Muscle of leg (tissue), 11 donors: ENCODE results near the gene SBF2. TPM values are rescaled to one million over a fixed set of nuclear protein-coding genes. Genes with fewer than 3 reads are reported as not detected.

ENCODE experiments used
- DNase-seq: peaks from one replicate; pipeline ENCODE4 v3.0.0; 2013
- H3K27ac ChIP-seq: one replicate; pipeline ENCODE4 v1.5.1; 2013; ENCODE audit warnings: mild to moderate bottlenecking, low read length, control low read depth
- H3K27me3 ChIP-seq: one replicate; pipeline ENCODE4 v1.6.1; 2013; ENCODE audit warnings: low read length; ENCODE audit not compliant: control insufficient read depth, insufficient read depth
- H3K36me3 ChIP-seq: one replicate; pipeline ENCODE4 v1.6.1; 2013; ENCODE audit warnings: low read length; ENCODE audit not compliant: control insufficient read depth, insufficient read depth
- H3K4me1 ChIP-seq: one replicate; pipeline ENCODE4 v1.6.1; 2013; ENCODE audit warnings: low read length; ENCODE audit not compliant: control insufficient read depth, insufficient read depth
- H3K4me3 ChIP-seq: one replicate; pipeline ENCODE4 v1.5.1; 2013; ENCODE audit warnings: low read length, control low read depth
- H3K9me3 ChIP-seq: replicated peaks from 2 replicates; pipeline ENCODE4 v1.6.1; 2013; ENCODE audit warnings: low read depth, low read length; ENCODE audit not compliant: control insufficient read depth
- whole genome bisulfite sequencing: methylation state at CpG from one replicate; pipeline ENCODE4 v1.1.5; 2013; ENCODE audit warnings: missing lambda C conversion rate; ENCODE audit not compliant: insufficient coverage; 5-methylcytosine and 5-hydroxymethylcytosine counted together
- polyA plus RNA-seq, 8 donors: library from polyadenylated mRNA; unstranded; fragments of 120-200 nt; gene quantifications; one replicate each; pipeline versions ENCODE4 v1.2.1 to v1.2.3, GENCODE V29; 2013; ENCODE audit warnings: inconsistent platforms in 1 of 8, low replicate concordance in 1 of 8; ENCODE audit not compliant: insufficient read length in 8 of 8, insufficient read depth in 1 of 8
- total RNA-seq: library from RNA; stranded (reverse); fragments of 120-200 nt; gene quantifications from one replicate; pipeline ENCODE4 v1.2.4, GENCODE V29; 2013

Gene SBF2
- total and polyA plus RNA-seq, 9 donors, result 18.3 to 29.5 (median 21.5) TPM

- no peaks in the 10 kb centered on the region for H3K27me3 ChIP-seq
- no peak for DNase-seq
- no peaks in the 10 kb centered on the region for H3K9me3 ChIP-seq
- WGBS, result no CpG with 5 or more reads among the region's 1 CpG
- H3K4me1 ChIP-seq, result no peaks in the 10 kb centered on the region
- no peak overlapping the region for H3K27ac ChIP-seq
- no peak overlapping the region for H3K4me3 ChIP-seq
- H3K36me3 ChIP-seq, result peaks cover 9% of the 10 kb centered on the region
These were observed 444.6 kb downstream of the SBF2 start for GRCh38 chr11:9849389-9849788.

- H3K27ac ChIP-seq, result no peak overlapping the region
- H3K4me3 ChIP-seq, result no peak overlapping the region
- 50% methylated on average over 1 of the region's 3 CpGs for WGBS
- H3K4me1 ChIP-seq, result no peaks in the 10 kb centered on the region
- no peaks in the 10 kb centered on the region for H3K9me3 ChIP-seq
- no peaks in the 10 kb centered on the region for H3K27me3 ChIP-seq
- H3K36me3 ChIP-seq, result peaks cover 9% of the 10 kb centered on the region
- no peak for DNase-seq
These were observed 446.4 kb downstream of the SBF2 start for GRCh38 chr11:9847636-9848035.

GRCh38 chr11:9842923-9843322, 451.1 kb downstream of the SBF2 start:
- Histone ChIP-seq H3K36me3 (peaks cover 16% of the 10 kb centered on the region), H3K4me1 (no peaks in the 10 kb centered on the region), H3K4me3 (no peak overlapping the region), H3K27me3 (no peaks in the 10 kb centered on the region), H3K9me3 (no peaks in the 10 kb centered on the region), H3K27ac (no peak overlapping the region)
- no peak for DNase-seq
- 100% methylated on average over 1 of the region's 2 CpGs for WGBS

- DNase-seq, result no peak
- Histone ChIP-seq H3K4me1 (no peaks in the 10 kb centered on the region), H3K27ac (no peak overlapping the region), H3K9me3 (no peaks in the 10 kb centered on the region), H3K4me3 (no peak overlapping the region), H3K36me3 (peaks cover 12% of the 10 kb centered on the region), H3K27me3 (no peaks in the 10 kb centered on the region)
- no CpG with 5 or more reads among the region's 1 CpG for WGBS
These were observed 453.5 kb downstream of the SBF2 start for GRCh38 chr11:9840460-9841004.

- no peak for DNase-seq
- no peaks in the 10 kb centered on the region for H3K4me1 ChIP-seq
- WGBS, result 100% methylated on average over 1 of the region's 4 CpGs
- H3K4me3 ChIP-seq, result no peak overlapping the region
- H3K27ac ChIP-seq, result no peak overlapping the region
- H3K9me3 ChIP-seq, result no peaks in the 10 kb centered on the region
- H3K27me3 ChIP-seq, result no peaks in the 10 kb centered on the region
- peaks cover 10% of the 10 kb centered on the region for H3K36me3 ChIP-seq
These were observed 454.5 kb downstream of the SBF2 start for GRCh38 chr11:9839550-9839949.

- no CpG with 5 or more reads among the region's 2 CpGs for WGBS
- DNase-seq, result no peak
- Histone ChIP-seq H3K27ac (no peak overlapping the region), H3K27me3 (no peaks in the 10 kb centered on the region), H3K9me3 (no peaks in the 10 kb centered on the region), H3K4me3 (no peak overlapping the region), H3K4me1 (no peaks in the 10 kb centered on the region), H3K36me3 (peaks cover 10% of the 10 kb centered on the region)
These were observed 455.1 kb downstream of the SBF2 start for GRCh38 chr11:9838961-9839360.

- H3K36me3 ChIP-seq, result peaks cover 10% of the 10 kb centered on the region
- WGBS, result no CpG with 5 or more reads among the region's 2 CpGs
- no peak for DNase-seq
- no peak overlapping the region for H3K4me3 ChIP-seq
- H3K27ac ChIP-seq, result no peak overlapping the region
- no peaks in the 10 kb centered on the region for H3K9me3 ChIP-seq
- H3K4me1 ChIP-seq, result no peaks in the 10 kb centered on the region
- no peaks in the 10 kb centered on the region for H3K27me3 ChIP-seq
These were observed 455.8 kb downstream of the SBF2 start for GRCh38 chr11:9838229-9838628.

GRCh38 chr11:9834291-9834690, 459.7 kb downstream of the SBF2 start:
- DNase-seq, result no peak
- H3K36me3 ChIP-seq, result peaks cover 12% of the 10 kb centered on the region
- H3K4me3 ChIP-seq, result no peak overlapping the region
- no peak overlapping the region for H3K27ac ChIP-seq
- no peaks in the 10 kb centered on the region for H3K27me3 ChIP-seq
- WGBS, result no CpG with 5 or more reads among the region's 3 CpGs
- H3K9me3 ChIP-seq, result no peaks in the 10 kb centered on the region
- H3K4me1 ChIP-seq, result no peaks in the 10 kb centered on the region

GRCh38 chr11:9831122-9831521, 462.9 kb downstream of the SBF2 start:
- H3K4me1 ChIP-seq, result no peaks in the 10 kb centered on the region
- H3K4me3 ChIP-seq, result no peak overlapping the region
- H3K27me3 ChIP-seq, result no peaks in the 10 kb centered on the region
- H3K27ac ChIP-seq, result no peak overlapping the region
- DNase-seq, result no peak
- 100% methylated on average over 1 of the region's 3 CpGs for WGBS
- peaks cover 7% of the 10 kb centered on the region for H3K36me3 ChIP-seq
- no peaks in the 10 kb centered on the region for H3K9me3 ChIP-seq

- H3K27ac ChIP-seq, result no peak overlapping the region
- H3K9me3 ChIP-seq, result no peaks in the 10 kb centered on the region
- DNase-seq, result no peak
- no peaks in the 10 kb centered on the region for H3K4me1 ChIP-seq
- H3K27me3 ChIP-seq, result no peaks in the 10 kb centered on the region
- peaks cover 9% of the 10 kb centered on the region for H3K36me3 ChIP-seq
- no peak overlapping the region for H3K4me3 ChIP-seq
- WGBS, result no CpG with 5 or more reads among the region's 1 CpG
These were observed 466.3 kb downstream of the SBF2 start for GRCh38 chr11:9827708-9828107.

GRCh38 chr11:9826390-9826789, 467.6 kb downstream of the SBF2 start:
- no peak for DNase-seq
- Histone ChIP-seq H3K27ac (no peak overlapping the region), H3K9me3 (no peaks in the 10 kb centered on the region), H3K27me3 (no peaks in the 10 kb centered on the region), H3K4me1 (no peaks in the 10 kb centered on the region), H3K4me3 (no peak overlapping the region), H3K36me3 (peaks cover 5% of the 10 kb centered on the region)
- no CpG with 5 or more reads among the region's 1 CpG for WGBS
